NK-92 treated with Interleukin-12 subunit alpha and Interleukin-12 subunit beta, amount 100 ng/mL, for 24 hours (cell line): ENCODE measurements around the gene CACNA2D1.

Experiments
- DNase-seq: peaks from one replicate; lab custom pipeline; 2025; lab: John Stamatoyannopoulos, UW

Gene CACNA2D1

GRCh38 chr7:82286096-82286797 lies 157.3 kb downstream of the CACNA2D1 start:
- no peak for DNase-seq

DNA sequence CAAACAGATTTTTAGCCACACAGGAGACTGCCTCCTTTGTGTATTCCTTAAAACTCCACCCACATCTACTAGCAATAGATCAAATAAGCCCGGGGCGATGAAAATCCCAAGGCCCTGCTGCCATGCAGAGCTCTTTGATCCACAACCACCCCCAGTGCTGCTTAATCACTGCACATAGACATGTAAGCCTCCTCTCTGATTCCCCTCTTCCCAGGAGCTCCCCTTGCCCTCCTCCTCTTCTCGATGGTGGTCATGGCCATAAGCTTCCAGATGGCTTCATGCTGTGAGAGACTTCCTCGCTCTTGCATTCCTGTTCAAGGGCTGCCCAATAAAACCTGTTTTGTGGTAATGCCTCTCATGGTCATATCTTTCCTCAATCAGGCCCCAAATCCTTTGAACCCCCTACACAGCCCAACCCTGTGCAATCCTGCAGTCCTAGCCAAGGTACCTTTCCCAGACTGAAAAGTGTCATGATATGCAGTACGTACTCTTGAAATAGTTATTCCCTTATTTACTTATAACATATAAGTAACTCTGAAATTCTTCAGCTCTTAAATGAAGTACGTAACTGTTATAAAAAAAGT lies 158.5 kb downstream of the CACNA2D1 start:
- DNase-seq = no peak

GRCh38 chr7:82275342-82275741 lies 168.2 kb downstream of the CACNA2D1 start:
- DNase-seq = no peak

GRCh38 chr7:82274681-82275080 lies 168.9 kb downstream of the CACNA2D1 start:
- no peak for DNase-seq

- DNase-seq = no peak
These were observed 169.7 kb downstream of the CACNA2D1 start for GRCh38 chr7:82273886-82274285.

DNA sequence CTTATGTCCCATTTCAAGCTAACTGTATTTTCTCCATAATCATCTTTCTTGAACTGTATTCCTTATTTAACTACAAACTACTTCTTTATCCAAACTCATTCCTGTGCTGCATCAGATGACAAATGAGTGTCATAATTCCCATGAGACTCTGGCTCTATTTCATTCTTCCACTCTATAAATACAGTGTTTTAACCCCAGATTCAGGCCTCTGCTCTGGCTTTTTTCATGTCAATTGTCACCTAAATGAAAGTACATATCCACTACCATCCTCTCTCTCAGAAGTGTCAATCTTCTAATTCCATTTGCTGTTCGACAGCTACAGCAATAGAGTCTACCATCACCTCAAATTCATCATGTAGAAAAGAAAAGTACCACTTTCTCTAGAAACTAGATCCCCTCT lies 172.7 kb downstream of the CACNA2D1 start:
- no peak for DNase-seq

- no peak for DNase-seq
These were observed 174.9 kb downstream of the CACNA2D1 start for GRCh38 chr7:82268632-82269031.

DNA sequence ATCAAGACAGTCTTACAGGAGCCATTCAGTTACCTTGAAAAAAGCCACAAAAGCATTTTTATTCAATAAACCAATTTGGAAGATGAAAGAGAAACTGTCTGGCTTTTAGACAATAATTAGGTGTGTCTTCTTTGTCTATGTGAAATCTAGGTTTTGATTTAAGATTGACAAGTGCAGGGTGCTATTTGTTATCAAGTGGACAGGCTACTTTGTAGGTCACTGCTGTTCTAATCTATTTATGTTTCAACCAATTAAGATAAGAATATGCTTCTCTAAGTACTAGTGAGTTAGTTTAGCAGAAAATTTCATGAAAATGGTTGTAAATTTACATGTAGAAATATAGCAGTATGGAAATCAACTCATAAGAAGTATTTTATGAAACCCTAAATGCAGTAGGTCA lies 177.5 kb downstream of the CACNA2D1 start:
- no peak for DNase-seq

DNA sequence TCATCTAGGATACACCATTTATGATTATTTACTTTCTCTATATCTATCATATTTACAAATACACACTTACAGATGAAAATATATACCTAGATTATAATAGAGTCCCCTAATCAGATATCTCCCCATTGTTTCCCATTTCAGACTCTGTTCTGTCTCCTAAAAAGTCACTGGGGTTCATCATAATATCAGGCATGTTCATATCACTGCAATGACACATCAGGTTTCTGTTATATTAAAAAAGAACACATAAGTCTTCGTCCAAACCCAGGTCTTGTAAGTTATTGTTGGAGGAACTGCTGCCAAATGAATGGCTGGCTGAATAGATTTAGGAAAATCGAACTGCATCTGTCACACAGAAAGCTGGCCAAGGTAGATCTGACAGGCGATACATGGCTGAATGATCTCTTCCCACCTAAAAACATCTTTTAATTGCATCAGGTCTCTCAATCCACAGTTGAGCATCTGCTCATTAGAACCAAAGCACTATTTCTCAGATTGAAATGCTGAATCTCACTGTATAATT lies 178.7 kb downstream of the CACNA2D1 start:
- DNase-seq = no peak

DNA sequence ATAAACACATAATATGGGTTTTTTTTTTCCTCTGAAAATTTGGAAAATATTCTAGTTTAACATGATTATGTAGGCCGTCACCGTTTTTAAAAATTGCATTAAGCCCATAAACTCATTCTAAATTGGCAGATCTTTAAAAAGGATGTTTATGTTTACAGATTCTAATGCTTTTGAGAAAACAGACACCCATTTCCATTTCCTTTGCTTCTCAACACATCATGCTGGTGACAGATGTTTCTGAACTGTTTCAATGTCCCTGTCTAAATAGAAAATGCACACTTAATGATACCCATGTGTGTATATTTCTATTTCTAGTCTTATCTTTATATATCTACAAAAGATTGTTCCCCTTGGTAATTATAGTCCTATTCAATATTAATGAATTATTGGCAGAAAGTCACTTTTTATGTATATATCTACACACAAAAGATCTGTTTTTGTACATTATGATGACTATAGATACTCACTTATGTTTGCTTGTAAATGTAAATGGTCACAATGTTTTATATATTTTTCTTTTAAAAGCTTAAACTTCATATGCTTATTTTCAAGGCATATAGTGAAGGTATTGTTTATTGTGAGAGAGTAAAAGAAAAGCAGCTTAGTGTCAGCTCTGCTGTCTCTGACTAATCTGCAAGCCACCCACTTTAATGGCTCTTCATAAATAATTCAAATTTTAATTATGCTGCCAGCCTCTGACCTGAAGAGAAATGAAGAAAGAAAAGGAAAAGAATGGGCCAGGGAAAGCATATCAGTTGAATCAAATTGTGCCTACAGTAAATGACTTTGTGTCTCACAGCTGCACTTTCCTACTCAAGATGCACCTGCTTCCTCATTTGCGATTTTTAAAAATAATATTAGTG lies 179.4 kb downstream of the CACNA2D1 start:
- no peak for DNase-seq

- DNase-seq = no peak
These were observed 185.4 kb downstream of the CACNA2D1 start for GRCh38 chr7:82258181-82258580.

DNA sequence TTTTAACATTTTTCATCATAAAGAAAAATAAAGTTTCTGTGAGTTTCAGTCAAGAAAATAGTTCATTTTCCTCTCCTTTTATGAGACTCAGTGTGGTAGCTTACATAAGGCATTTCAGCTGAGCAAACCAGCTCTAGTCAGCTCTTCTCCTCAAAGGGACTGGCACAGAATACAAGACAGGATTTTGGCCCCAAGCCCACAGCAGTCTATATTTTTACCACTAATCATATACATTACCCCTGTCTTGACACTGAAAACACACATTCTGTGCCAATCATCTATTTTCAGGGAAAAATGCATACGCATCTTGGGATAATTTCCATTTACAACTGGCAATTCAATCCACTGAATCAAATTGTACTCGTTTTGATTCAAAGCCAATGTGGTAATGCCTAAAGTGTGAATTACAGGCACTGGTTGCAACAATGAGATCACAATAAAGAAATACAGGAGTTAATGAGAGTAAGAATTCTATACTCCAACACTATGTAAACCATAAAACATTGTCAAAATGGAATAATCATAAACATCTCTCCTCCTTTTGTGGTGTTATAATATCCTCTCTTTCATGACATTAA lies 186.4 kb downstream of the CACNA2D1 start:
- DNase-seq = no peak

- DNase-seq = no peak
These were observed 187.9 kb downstream of the CACNA2D1 start for GRCh38 chr7:82255706-82256105.

DNA sequence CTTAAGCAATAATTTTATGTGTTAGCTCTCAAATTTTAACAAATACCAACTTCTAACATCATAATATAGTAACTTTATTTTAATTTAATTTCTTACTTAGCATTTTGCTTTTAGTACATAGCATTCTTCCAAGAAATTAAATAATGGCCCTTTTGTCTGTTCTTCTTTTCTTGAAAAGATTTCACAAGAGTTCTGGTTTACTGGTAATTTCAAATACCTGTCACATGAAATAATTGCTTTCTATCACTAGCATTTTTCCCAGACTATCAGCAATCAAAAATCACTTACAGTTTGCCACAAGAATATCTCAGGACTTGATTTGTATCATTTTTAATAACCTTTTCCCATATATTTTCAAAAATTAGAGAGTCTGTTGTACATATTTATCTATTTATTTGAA lies 193.0 kb downstream of the CACNA2D1 start:
- no peak for DNase-seq

- no peak for DNase-seq
These were observed 193.6 kb downstream of the CACNA2D1 start for GRCh38 chr7:82249979-82250378.

GRCh38 chr7:82247814-82248433 lies 195.7 kb downstream of the CACNA2D1 start:
- no peak for DNase-seq

DNA sequence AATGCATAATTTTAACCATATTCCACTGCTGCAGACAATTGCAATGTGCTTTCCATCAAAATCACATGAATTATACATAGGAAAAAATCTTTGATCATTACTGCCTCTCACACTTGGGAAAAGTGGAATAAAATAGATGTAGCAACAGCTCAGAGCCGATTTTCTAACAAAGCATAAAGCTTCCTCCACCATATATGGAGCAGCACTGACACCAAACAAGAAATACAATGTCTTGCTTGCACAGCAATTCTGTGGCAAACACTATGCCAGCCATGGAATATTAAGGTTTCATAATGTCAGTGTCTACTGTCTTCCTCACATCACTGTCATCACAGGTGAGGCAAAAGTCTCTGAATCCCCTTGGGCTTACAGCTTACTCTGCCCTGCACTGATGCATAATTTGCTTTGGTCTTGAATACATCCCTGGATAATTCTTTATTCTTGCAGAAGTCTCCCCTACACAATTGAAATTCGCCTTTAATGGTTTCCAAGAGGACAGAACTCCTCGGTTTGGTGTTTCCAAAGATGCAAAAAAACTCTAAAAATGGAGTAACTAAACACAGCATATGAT lies 198.5 kb downstream of the CACNA2D1 start:
- DNase-seq = no peak

GRCh38 chr7:82241356-82241755 lies 202.2 kb downstream of the CACNA2D1 start:
- DNase-seq = no peak

DNA sequence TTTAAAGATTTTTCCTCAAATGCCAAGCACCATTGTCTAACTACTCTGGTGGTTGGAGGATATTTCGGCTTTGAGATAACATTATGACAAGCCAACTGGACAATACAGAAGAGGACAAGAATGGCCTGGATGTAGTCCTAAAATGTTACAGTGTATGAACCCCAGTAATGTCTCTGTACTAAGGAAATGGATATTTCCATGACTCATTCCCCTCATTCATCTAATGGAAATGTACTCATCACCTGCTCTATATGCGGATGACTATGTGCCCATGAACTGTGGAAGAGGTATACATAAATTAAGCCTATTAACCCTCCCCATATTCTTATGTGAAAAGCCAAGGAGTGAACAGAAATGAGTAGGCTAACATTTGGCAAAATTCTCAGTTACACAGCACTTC lies 207.9 kb downstream of the CACNA2D1 start:
- DNase-seq = no peak

DNA sequence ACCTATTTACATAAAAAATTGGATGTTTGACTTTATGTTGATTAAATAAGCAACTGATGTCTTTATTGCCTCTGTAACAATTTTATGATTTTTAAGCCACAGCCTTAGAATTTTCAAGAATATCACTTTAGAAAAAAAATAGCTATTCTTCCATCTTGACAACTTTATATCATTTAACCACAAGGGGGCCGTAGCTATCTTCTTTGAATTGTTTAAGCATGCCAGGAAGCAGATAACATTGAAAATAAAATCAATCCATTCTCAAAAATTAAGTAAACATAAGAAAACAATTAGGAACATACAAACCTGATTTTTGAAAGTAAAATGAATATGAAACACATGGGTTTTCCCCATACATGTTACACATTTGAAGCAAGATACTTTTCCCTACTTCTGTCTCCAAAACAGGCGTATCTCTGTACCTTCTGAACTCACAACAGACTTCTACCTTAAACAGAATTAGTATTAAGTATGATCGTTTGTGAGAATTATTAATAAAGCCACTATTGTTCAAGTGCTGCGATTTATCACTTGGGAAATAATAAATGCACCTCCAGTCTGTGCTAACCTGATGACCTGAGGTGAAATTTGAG lies 209.0 kb downstream of the CACNA2D1 start:
- no peak for DNase-seq
